CD4-positive, alpha-beta T cell treated with Interleukin-15 for 1 hour (primary cell): ENCODE results near the gene RBM12.
A peak's percentile ranks its signal among the peaks of the same experiment; 100 is the strongest.
"Not testable (repeated sequence)": the region's sequence is repeated elsewhere in the genome, so short reads cannot be mapped to it uniquely, and the experiment has no call there.

ENCODE experiments used
- DNase-seq: peaks from one replicate; pipeline ENCODE4 v3.0.0-alpha.2; 2020

The RBM12 gene

DNA sequence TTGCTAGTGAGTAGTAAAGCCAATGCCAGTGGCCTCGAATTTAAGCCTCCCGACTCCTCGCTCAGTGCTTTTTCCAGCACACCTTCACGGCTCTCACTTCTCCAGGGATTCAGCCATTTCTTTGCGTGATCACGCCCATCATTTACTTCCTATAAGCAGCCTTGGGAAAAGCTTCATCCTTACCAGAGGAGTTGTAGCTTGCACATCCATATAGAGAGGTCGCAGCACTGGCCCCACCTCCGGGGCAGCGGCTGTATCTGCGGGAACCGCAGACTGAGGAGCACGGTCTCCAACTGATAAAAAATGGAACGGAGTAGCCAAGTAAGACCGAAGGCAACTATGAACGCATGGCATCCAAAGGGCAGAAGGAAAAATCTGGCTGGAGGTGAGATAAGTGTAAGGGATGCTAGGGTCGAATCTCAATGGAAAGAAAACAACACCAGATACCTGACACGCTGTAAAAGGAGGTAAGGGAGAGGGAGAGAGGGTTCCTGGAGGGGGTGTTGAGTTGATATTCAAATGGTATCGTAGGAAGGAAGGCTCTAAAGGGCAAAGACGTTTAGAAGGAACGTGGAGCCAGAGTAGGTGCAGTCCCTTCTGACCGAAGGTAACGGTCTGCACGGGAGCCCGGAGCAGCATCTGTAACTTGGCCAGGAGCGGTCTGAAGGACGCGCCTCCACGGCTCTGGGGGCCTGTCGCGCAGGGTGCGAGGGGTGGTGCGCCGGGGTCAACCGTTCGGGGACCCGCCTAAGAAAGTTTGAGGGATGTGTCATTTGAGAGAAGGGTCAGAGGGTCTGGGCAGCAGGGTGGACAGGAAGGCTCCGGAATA, 33.8 kb upstream of the RBM12 start:
- DNase-seq: no peak

DNA sequence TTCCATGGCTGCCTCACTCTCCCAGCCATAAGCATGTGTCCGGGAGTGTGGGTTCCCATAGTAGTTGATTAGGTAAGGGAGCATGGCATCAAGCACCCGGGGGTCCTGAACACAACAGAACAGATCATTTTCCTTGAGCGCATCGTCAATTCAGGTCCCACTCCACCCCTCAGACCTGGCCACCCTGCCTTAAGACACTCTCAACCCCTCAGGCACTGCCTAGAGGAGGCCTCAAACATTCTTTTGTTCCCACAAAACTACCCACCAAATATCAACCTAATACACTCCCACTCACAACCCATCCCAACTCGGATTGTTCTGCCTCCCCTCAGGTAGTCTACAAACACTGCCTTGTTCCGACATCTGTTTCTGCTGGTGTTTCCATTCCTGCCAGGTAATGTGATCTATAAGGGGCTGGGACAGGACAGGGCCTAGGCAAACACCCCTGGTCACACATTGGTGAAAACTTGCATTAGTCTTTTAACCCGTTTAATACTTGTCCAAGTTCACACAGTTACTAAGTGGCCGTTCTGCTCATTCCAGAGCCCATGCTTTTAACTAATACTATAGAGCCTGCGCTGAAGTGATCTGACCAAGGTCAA, 33.1 kb upstream of the RBM12 start:
- DNase-seq: no peak

DNA sequence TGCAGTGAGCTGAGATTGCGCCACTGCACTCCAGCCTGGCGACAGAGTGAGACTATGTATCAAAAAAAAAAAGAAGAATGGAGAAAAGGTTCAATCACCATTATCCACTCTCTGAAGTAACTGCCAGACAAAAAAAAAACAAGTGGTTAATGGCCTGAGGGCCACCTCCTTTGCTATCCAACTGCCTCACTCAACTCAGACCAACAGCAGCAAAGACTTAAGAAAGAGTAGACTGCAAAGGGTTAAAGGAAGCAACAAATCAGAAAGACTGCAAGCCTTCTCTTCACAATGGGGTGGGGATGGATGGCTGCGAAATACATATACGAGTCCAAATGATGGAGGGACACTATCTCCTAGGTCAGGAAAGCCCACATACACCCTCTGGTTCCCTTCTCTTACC, 31.3 kb upstream of the RBM12 start:
- no peak for DNase-seq

DNA sequence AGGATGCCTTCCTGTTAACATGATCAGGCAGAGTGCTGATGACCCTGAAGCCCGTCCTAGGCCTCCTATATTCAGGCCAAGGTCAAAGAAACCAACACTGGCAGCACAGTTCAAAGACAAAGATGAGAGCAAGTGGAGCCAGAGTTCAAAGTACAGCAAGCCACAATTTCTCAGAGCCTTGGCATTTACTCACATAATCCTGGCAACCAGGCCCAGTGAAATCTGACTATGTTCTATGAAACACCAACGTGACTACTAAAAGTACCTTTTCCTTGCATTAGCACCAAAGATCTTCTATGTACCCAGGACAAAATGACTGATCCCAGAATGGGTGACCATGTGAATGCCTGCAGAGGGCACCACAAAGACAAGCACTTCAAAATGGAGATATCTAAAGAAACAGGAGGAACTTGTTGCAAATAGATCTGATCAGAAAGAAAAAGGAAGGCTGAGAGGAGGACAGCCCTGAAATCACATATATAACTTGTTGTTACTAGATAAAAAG, 30.6 kb upstream of the RBM12 start:
- DNase-seq: no peak

DNA sequence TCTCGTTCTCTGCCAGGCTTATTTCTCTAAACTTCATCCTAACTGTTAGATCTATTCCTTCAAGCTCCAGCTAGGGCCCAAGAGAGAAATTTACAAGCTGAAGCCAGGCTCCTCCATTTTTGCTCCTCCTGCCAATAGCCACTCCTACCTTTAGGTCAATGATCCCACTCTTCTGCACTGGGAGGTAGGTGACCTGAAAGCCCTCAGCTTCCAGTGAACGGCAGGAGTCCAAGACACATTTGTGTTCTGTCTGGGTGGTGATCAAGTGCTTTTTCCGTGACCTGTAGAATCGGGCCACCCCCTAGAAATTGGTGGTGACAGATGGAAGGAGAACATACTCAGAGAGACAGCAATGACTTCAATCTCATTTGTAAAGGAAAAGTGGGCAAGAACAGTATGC, 25.6 kb upstream of the RBM12 start:
- DNase-seq: no peak

DNA sequence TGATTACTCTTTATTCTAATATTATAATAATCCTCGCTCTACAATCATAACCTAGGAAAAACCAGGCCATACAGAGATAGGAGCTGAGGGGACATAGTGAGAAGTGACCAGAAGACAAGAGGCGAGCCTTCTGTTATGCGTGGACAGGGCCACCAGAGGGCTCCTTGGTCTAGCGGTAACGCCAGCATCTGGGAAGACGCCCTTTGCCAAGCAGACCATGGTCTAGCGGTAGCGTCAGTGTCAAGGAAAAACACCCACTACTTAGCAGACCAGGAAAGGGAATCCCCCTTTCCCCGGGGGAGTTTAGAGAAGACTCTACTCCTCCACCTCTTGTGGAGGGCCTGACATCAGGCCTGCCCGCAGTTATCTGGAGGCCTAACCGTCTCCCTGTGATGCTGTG, 22.2 kb upstream of the RBM12 start:
- DNase-seq: not testable (repeated sequence)

DNA sequence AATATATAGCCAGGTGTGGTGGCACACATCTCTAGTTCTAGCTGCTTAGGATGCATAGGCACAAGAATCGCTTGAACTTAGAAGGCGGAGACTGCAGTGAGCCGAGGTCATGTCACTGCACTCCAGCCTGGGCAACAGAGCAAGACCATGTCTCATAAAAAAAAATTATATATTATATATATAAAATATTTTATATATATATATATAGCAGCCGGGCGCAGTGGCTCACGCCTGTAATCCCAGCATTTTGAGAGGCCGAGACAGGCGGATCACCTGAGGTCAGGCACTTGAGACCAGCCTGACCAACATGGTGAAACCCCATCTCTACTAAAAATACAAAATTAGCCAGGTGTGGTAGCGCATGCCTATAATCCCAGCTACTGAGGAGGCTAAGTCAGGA, 20.7 kb upstream of the RBM12 start:
- DNase-seq: not testable (repeated sequence)

DNA sequence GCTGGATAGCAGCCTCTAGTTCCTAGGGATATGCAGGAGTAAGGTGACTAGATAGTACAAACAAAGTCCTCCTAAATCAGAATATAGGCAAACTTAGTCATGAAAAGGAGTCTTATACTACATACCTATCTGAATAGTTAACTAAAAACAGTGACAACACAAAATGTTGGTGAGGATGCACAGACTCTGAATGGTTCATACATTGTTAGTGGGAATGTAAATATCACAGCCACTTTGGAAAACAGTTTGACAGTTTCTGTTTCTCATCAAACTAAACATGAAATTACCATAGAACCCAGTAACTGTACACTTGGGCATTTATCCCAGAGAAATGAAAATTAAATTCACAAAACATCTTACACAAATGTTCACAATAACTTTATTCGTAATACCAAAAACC, 17.3 kb upstream of the RBM12 start:
- no peak for DNase-seq

DNA sequence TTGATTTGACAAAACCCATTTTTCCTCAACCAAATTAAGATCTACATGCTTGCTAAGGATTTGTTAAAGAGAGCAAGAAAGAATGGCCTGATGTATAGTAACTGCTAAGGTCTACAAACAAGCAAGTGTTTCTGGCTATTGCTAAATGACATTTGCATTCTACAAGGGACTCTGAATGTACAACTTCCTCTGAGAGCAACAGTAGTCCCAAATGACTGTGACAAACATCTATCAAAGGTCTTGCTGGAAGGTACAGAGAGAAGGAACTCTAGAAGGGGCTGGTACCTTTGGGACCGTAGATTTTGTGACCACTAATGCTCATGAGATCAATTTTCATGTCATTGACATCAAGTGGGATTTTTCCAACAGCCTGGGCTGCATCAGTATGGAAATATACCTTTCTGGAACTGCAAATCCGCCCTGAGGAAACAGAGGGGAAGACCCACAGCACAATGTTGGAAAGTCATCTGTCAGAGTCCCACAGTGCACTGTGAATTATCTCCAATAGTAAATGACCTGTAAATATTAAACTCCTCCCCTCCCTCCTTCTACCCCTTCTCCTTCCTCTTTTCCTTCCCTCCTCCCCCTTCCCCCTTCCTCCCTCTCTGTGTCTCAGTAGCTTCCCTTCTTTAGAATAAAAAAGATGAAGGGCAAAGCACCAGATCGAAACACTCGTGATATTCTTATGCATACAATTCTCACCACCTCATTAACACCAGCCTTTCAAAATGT, 15.9 kb upstream of the RBM12 start:
- no peak for DNase-seq

DNA sequence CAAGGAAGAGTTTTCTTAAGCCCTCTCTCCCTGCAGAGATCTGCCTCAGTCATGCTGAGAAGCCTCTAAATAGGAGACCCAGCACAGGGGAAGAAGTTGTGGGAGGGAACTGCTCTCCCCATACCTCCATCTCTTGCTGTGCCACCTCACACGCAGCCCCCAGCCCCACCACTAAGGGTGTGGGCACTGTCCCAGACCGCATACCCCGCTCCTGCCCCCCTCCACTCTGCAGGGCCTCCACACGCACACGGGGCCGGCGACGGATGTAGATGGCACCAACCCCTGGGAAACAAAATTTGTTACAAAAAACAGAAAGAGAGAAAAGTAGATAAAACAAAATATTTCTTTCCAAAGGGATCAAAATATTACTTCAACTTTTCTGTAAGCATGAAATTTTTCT, 10.2 kb upstream of the RBM12 start:
- DNase-seq: no peak

DNA sequence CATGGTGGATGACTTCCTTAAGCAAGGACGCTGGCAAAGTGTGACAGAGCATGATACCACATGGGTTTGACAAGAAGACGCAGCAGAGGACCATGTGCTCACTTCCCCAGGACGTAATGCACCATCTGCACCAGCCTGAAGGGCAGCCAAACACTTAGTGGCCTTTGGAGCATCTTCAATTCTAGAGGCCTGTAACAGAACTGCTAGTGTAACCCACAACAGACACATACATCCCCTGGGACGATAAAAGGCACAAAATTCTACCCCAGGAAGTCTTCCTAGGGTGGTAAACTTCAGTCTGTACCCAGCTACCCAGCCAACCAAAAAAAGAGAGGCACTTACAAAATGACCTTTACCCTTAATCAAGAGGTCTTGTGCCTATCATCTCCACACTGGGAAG, 9.2 kb upstream of the RBM12 start:
- DNase-seq: no peak

DNA sequence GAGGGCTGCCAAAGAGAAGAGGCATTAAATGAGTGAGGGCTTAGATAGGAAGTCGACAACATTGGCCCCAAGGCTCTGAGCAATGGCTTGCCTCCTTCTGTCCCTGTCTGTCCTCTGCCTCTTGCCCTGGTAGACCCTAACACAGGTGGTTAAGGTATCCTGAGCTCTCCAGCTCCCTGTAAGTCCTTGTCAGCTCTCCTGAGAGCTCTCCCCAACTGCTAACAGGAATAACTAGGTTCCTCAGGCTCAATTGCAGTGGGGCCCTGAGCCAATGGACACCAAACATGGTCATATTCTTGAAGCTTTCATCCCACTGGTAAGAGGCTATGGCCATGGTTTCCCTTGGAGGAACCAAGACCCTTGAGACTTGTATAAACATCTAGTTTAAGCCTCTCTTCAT, 5.0 kb upstream of the RBM12 start:
- no peak for DNase-seq

DNA sequence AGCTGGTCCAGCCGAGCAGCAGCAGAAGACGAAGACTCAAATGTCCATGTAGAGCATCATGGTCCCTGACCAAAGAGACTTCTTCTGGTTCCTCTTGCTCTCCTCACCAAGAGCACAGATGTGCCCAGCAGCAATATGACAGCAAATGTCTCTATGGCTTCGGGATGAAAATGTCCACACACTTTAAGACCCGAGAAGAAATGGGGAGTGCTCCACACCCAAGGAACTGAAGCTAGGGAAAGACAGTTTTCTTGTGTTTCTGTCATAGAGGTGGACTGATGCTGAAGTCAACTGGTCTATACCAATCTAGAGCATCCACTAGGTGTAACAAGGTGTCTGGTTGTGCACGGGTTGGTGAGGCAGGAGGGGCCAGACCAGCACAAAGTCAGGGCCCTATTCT, 4.5 kb upstream of the RBM12 start:
- no peak for DNase-seq

DNA sequence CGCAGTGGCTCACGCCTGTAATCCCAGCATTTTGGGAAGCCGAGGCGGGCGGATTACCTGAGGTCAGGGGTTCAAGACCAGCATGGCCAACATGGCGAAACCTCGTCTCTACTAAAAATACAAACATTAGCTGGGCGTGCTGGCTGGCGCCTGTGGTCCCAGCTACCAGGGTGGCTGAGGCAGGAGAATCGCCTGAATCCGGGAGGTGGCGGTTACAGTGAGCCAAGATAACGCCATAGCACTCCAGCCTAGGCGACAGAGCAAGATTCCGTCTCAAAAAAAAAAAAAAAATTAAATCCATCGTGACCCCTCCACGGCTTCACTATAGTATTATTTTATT, 1.2 kb upstream of the RBM12 start:
- DNase-seq: no peak

DNA sequence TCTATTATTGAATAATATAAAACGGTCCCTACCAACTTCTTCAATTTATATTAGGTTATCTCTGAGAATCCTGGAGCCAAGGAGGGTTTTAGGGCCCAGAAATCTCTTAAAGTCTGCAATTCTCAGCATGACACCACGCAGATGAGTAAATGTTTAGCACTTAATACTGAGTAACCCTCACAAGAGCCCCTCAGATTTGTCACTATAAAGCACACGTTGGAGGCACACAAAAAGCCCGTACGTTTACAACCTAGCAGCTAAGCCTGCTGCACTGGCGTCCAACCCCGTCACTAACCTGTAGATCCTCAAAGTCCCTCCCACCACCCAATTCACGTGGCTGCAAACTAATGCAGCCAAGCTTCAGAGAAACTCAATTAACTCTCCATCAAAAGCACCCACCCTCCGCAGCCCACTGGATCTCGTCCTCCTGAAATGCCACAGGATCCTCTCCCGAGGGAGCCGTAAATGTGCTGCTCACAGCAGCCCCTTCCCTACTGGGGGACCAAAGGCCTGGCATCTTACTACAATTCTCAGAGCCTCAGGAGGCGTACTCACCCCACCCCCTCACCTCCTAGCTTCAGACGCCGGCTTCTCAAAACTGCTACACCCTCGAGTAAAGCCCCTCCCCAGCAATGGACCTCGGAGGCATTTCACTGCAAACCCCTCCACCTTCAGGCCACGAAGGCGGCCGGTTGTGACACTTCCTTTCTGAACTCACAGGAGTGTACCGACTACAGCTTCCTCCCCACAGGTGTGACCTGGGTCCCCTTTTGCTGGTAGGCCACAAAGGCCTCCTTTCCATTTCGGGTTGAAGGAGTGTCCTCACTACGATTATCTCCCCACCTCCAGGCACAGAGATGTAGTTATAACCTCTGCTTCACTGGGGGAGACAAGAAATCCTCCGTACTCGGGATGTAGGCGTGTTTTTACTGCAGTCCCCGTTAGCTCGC, 909 bp downstream of the RBM12 start:
- peak; percentile 78 for DNase-seq

DNA sequence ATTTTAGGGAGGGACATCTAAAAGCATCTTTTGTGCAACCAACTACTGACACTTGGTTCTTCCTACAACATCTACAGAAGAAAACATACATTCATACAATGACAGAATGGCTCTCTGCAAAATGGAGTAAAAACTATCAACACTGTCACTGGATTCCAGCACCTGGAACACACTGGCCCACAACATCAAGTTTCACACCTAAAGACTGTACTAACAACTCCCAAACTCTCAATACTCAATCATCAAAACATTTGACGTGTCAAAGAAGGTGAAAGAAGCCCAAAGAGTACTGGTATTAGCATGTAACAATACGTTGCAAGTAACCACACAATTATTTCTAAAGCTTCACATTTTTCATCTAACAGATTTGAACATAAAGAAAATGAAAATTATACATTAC, 2.1 kb downstream of the RBM12 start:
- DNase-seq: no peak

DNA sequence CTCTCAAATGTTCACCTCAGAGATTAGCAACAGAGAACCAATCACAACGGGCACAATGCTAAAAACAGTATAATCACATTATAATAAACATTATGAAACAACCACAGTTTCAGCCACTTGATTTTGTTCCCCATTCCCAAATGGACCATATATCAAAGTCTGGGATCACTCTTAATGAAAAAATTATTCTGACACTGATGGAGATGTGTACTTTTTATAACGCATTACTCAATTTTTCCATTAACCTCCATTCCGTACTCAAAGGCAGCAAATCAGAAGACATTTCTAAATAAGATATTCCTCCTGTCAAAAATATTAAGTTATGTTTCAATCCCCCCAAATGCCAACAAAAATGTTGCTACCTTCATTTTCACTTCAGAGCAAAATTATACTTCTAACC, 2.8 kb downstream of the RBM12 start:
- DNase-seq: no peak

DNA sequence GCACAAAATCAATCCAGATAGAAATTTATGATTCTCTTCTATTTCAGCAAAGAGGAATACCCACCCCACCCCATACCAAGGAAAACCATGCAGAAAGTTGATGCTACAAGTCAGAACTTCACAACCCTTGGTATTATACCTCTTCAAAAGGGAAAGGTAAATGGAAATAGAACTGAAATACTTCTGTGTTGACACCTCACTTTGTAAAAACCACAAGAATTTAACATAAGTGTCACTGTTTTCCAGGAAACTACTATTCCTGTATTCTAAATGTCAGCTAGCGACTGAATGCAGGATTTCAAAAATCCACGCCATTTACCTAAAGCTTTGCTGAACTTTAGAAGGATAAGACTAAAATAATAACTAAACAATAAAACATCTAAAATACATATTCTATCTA, 3.6 kb downstream of the RBM12 start:
- no peak for DNase-seq

DNA sequence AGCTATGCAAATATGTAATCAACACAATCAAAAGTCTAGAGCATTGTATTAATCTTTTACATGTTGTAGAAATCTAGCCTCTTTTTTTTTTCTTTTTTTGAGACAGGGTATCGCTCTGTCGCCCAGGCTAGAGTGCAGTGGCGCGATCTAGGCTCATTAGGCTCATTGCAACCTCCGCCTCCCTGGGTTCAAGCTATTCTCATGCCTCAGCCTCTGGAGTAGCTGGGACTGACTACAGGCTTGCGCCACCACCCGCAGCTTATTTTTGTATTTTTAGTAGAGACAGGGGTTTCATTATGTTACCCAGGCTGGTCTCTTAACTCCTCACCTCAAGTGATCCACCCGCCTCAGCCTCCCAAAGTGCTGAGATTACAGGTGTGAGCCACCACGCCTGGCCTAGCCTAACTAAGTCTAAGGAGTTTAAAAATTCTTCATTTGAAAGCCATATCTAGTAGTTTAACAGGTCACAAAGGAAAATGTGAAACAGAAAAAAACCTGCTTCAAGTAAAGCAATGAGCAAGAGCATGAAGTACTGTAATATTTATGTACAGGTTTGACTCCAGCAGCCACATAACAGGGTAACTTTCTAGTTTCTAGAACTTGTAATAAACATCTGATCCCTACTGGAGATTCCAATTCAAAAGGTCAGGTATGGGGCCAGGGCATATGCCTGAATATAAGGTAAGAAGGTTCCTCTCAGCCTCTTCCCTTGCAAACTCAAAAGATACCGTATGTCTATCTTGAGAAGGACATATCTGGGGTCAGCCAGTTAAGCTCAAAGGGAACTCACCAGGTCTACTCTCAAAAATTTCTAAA, 4.4 kb downstream of the RBM12 start:
- DNase-seq: no peak

DNA sequence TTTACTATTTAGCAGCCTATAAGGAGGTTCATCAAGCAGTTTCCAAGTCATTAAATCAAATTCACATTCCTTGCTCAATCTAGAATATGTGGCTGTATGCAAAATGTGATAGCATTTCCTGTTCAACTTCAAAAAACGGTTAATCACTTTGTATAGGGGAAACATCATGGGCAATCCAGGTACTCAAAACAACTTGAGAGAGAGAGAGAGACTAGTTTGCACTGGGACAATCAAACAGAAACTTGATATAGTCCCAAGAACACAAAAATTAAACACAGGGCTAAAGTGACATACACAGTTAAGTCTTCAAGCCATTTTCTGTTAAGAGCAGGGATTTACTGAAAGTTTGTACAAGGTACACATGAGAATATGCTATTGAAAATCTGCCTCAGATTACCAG, 7.4 kb downstream of the RBM12 start:
- DNase-seq: no peak

DNA sequence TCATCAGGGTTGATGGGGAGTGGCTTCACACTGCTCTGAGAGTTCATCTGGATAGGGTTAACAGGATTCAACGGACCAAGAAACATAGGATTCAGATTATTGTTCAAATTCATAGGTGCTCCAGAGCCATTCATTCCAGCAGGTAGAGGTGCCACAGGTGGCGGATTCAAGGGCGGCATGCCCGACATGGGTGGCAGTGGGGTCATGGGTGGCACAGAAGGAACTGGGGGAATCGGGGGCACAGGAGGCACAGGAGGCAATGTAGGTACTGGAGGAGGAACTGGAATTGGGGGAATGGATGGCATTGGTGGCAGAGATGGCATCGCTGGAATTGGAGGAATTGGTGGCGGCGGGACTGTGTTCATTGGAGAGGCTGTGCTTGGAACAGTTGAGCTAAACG, 10.3 kb downstream of the RBM12 start:
- DNase-seq: no peak

DNA sequence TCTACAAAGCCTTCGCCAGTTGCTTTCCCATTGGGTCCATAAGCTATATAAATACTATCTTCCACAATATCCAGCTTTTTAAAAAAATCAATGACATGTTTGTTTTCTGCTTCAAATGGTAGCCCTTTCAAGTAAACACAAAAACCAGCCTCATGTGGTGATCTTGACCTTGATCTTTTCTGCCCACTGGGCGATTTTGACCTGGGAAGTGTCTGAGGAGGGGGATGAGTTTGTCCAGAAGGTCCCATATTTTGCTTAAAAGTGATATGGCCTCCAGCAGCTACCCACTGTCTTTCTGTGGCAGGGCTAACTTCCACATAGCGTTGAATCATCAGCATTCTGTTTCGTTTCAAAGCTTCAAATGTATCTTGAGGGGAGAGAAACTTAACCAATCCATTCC, 10.8 kb downstream of the RBM12 start:
- no peak for DNase-seq
